Lung (tissue), 12 donors: ENCODE data around the gene TEKT1. TPM values are rescaled to one million over a fixed set of nuclear protein-coding genes. Genes with fewer than 3 reads are reported as not detected.
"Not testable (repeated sequence)": the region's sequence is repeated elsewhere in the genome, so short reads cannot be mapped to it uniquely, and the experiment has no call there.

Experiments
- ATAC-seq: fragments of 200-7000 bp; cut with Tn5 transposase; one replicate; pipeline ENCODE4 v1.9.1; 2020; ENCODE audit warnings: moderate number of reproducible peaks; ENCODE audit not compliant: insufficient read depth, low FRiP score
- DNase-seq, 3 donors: peaks; one replicate each; pipeline ENCODE4 v3.0.0-alpha.2; 2013 to 2017
- H3K27ac ChIP-seq, 2 donors: one replicate each; pipeline ENCODE4 v1.5.1; 2013; ENCODE audit warnings: mild to moderate bottlenecking in 2 of 2, moderate library complexity in 2 of 2, control low read depth in 1 of 2, inconsistent platforms in 1 of 2, low read depth in 1 of 2, low read length in 1 of 2
- H3K27me3 ChIP-seq, 3 donors: one replicate each; pipeline ENCODE4 v1.5.1; 2013; ENCODE audit warnings: low read length in 2 of 3; ENCODE audit not compliant: control insufficient read depth in 3 of 3, insufficient read depth in 3 of 3
- H3K36me3 ChIP-seq, 4 donors: one replicate each; pipeline ENCODE4 v1.5.1; 2013; ENCODE audit warnings: low read length in 4 of 4, mild to moderate bottlenecking in 1 of 4, moderate library complexity in 1 of 4; ENCODE audit not compliant: control insufficient read depth in 4 of 4, insufficient read depth in 4 of 4
- H3K4me1 ChIP-seq, 5 donors: one replicate each; pipeline ENCODE4 v1.5.1; 2013; ENCODE audit warnings: low read length in 5 of 5, mild to moderate bottlenecking in 2 of 5, moderate library complexity in 1 of 5; ENCODE audit not compliant: control insufficient read depth in 5 of 5, insufficient read depth in 5 of 5
- H3K4me3 ChIP-seq: one replicate; pipeline ENCODE4 v1.5.1; 2013; ENCODE audit warnings: mild to moderate bottlenecking, control low read depth, moderate library complexity
- H3K9ac ChIP-seq, 2 donors: one replicate each; pipeline ENCODE4 v1.5.1; 2013; ENCODE audit warnings: low read length in 2 of 2, control low read depth in 1 of 2; ENCODE audit not compliant: insufficient read depth in 1 of 2
- H3K9me3 ChIP-seq, 4 donors: one replicate each; pipeline ENCODE4 v1.5.1; 2013; ENCODE audit warnings: low read length in 3 of 4, mild to moderate bottlenecking in 1 of 4, moderate library complexity in 1 of 4; ENCODE audit not compliant: control insufficient read depth in 4 of 4, insufficient read depth in 3 of 4
- CTCF ChIP-seq: IDR thresholded peaks from 2 replicates; pipeline ENCODE4 v1.5.1; 2012; ENCODE audit warnings: mild to moderate bottlenecking; ENCODE audit errors: control extremely low read depth, extremely low read depth
- WGBS, 2 donors: extraction: QIAGEN DNeasy Blood & Tissue Kit; methylation state at CpG; one replicate each; pipeline ENCODE4 v1.1.7; 2013; 5-methylcytosine and 5-hydroxymethylcytosine counted together
- polyA plus RNA-seq, 2 donors: library from polyadenylated mRNA; stranded (reverse); fragments of 200-250 nt; gene quantifications; one replicate each; pipeline ENCODE4 v1.2.1, GENCODE V29; 2013
- total RNA-seq, 2 donors: library from RNA; depleted of rRNA in 1 of 2; stranded (reverse); fragments of >200 nt in 1 of 2; gene quantifications; one replicate each; pipeline ENCODE4 v1.2.1, GENCODE V29; 2014 to 2021
- donor health status: control.
- donor health status: control.
- donor health status: Bipolar disorder and iron deficiency.
- donor health status: healthy.
- donor health status: DM: yes; HTN: yes; CAD: no.

Gene TEKT1
- total and polyA plus RNA-seq, 4 donors = 9.3 to 24.8 (median 14.9) TPM

DNA sequence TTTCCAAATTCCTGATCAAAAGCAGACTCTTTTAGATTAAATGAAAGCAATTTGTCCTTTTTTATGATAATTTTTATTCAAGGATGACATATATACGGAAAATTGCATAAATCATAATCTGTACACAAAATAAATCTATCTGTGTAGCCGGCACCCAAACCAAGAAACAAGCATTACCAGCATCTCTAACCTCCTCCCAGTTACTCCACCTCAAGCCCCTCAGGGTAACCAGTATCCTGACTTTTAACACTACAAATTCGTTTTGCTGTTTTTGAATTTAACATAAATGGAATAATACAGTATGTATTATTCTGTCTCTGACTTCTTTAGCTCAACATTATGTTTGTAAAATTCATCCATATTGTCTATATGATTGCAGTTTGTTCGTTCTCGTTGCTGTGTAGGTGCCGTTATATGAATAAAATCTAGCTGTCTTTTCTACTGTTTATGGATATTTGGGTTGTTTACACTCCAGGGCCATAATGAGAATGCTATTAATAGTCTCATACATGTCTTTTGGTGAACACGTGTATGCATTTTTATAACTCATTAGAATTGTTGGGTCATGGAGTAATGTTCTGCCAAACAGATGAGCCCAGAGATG lies 1.0 kb downstream of the TEKT1 start:
- DNase-seq (peak in 1 of 3 donors; percentile 21), ATAC-seq (no peak)
- H3K27ac ChIP-seq = no peak overlapping the region
- H3K27me3 ChIP-seq = peaks cover 3 to 50% (median 28%) of the 10 kb centered on the region in 3 donors
- H3K4me3 ChIP-seq = no peak overlapping the region
- H3K36me3 ChIP-seq = no peaks in the 10 kb centered on the region
- no peak for TF ChIP-seq CTCF
- 67 to 68% methylated on average over 7 of the region's 7 CpGs for WGBS, 2 donors
- H3K9ac ChIP-seq = no peak overlapping the region
- peaks cover 0 to 3% (median 0%) of the 10 kb centered on the region in 4 donors for H3K9me3 ChIP-seq
- peaks cover 0 to 5% (median 0%) of the 10 kb centered on the region in 5 donors for H3K4me1 ChIP-seq

- H3K4me1 ChIP-seq = no peaks in the 10 kb centered on the region
- DNase-seq = no peak
- no peak overlapping the region for H3K4me3 ChIP-seq
- ATAC-seq = no peak
- no peak for TF ChIP-seq CTCF
- peaks cover 0 to 3% (median 2%) of the 10 kb centered on the region in 3 donors for H3K27me3 ChIP-seq
- no peak overlapping the region for H3K27ac ChIP-seq
- H3K9me3 ChIP-seq = peaks cover 0 to 6% (median 2%) of the 10 kb centered on the region in 4 donors
- H3K36me3 ChIP-seq = no peaks in the 10 kb centered on the region
- H3K9ac ChIP-seq = no peak overlapping the region
Measured at GRCh38 chr17:6823011-6823442, 8.5 kb downstream of the TEKT1 start.

GRCh38 chr17:6818938-6819337 lies 12.6 kb downstream of the TEKT1 start:
- H3K36me3 ChIP-seq = no peaks in the 10 kb centered on the region
- H3K9ac ChIP-seq = no peak overlapping the region
- 89 to 91% methylated on average over 3 of the region's 3 CpGs for WGBS, 2 donors
- TF ChIP-seq CTCF = no peak
- peaks cover 0 to 3% (median 1%) of the 10 kb centered on the region in 4 donors for H3K9me3 ChIP-seq
- H3K27ac ChIP-seq = no peak overlapping the region
- H3K4me3 ChIP-seq = no peak overlapping the region
- ATAC-seq (no peak), DNase-seq (no peak)
- no peaks in the 10 kb centered on the region for H3K4me1 ChIP-seq
- H3K27me3 ChIP-seq = peaks cover 0 to 3% (median 0%) of the 10 kb centered on the region in 3 donors

DNA sequence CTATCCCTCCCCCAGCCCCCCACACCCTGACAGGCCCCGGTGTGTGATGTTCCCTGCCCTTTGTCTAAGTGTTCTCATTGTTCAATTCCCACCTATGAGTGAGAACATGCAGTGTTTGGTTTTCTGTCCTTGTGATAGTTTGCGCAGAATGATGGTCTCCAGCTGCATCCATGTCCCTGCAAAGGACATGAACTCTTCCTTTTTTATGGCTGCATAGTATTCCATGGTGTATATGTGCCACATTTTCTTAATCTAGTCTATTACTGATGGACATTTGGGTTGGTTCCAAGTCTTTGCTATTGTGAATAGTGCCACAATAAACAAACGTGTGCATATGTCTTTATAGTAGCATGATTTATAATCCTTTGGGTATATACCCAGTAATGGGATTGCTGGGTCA lies 15.2 kb downstream of the TEKT1 start:
- not testable (repeated sequence) for DNase-seq, H3K27me3 ChIP-seq, H3K27ac ChIP-seq, H3K36me3 ChIP-seq, H3K9ac ChIP-seq, H3K4me3 ChIP-seq, ATAC-seq, H3K9me3 ChIP-seq, H3K4me1 ChIP-seq
- 73 to 79% methylated on average over 3 of the region's 3 CpGs for WGBS, 2 donors
